CD14-positive monocyte (primary cell): ENCODE results near the gene PKDREJ. TPM values are rescaled to one million over a fixed set of nuclear protein-coding genes. Genes with fewer than 3 reads are reported as not detected.
A peak's percentile ranks its signal among the peaks of the same experiment; 100 is the strongest.

Experiments
- DNase-seq, 3 donors: peaks; one replicate each; pipeline ENCODE4 v3.0.0-alpha.2; 2011 to 2022
- H2AFZ ChIP-seq: 2 replicates; pipeline ENCODE4 v1.6.0; 2012; ENCODE audit warnings: mild to moderate bottlenecking, low read depth, low read length, inconsistent platforms; ENCODE audit not compliant: insufficient read depth, poor library complexity, severe bottlenecking
- H3K27ac ChIP-seq, 2 donors: 1 replicate in 1 of 2; 2 replicates in 1 of 2; pipeline ENCODE4 v1.5.1; 2012 to 2013; ENCODE audit warnings: low read length in 2 of 2, control low read depth in 1 of 2, inconsistent platforms in 1 of 2, low read depth in 1 of 2, mild to moderate bottlenecking in 1 of 2
- H3K27me3 ChIP-seq, 2 donors: one replicate each; pipeline versions ENCODE4 v1.6.0 to v1.6.1; 2011 to 2013; ENCODE audit warnings: low read length in 2 of 2; ENCODE audit not compliant: control insufficient read depth in 2 of 2, insufficient read depth in 2 of 2
- H3K36me3 ChIP-seq, 2 donors: replicated peaks in 1 of 2; 1 replicate in 1 of 2; 2 replicates in 1 of 2; pipeline versions ENCODE4 v1.5.1 to v1.6.1; 2012 to 2013; ENCODE audit warnings: low read length in 2 of 2, control low read depth in 1 of 2, inconsistent platforms in 1 of 2, mild to moderate bottlenecking in 1 of 2; ENCODE audit not compliant: insufficient read depth in 2 of 2, control insufficient read depth in 1 of 2
- H3K4me1 ChIP-seq, 2 donors: 1 replicate in 1 of 2; 2 replicates in 1 of 2; pipeline versions ENCODE4 v1.5.1 to v1.6.1; 2012 to 2013; ENCODE audit warnings: low read length in 2 of 2, control low read depth in 1 of 2, inconsistent platforms in 1 of 2, mild to moderate bottlenecking in 1 of 2, moderate library complexity in 1 of 2; ENCODE audit not compliant: insufficient read depth in 2 of 2, control insufficient read depth in 1 of 2
- H3K4me2 ChIP-seq: replicated peaks from 2 replicates; pipeline ENCODE3; 2012; ENCODE audit warnings: low read length, moderate library complexity, mild to moderate bottlenecking; ENCODE audit not compliant: poor library complexity, severe bottlenecking; ENCODE audit errors: extremely low read depth
- H3K4me3 ChIP-seq, 3 experiments: fragments of 200-600 bp in 1 of 3; sonication (generic) in 1 of 3; replicated peaks in 1 of 3; 1 replicate in 2 of 3; 2 replicates in 1 of 3; pipeline ENCODE4 v1.5.1; 2011 to 2013; ENCODE audit warnings: low read length in 3 of 3, mild to moderate bottlenecking in 3 of 3, control low read depth in 2 of 3, low read depth in 2 of 3, inconsistent platforms in 1 of 3, moderate library complexity in 1 of 3
- H3K79me2 ChIP-seq: 2 replicates; pipeline ENCODE4 v1.6.0; 2012; ENCODE audit warnings: mild to moderate bottlenecking, control low read depth, inconsistent platforms, low read length, moderate library complexity; ENCODE audit not compliant: insufficient read depth
- H3K9ac ChIP-seq: 2 replicates; pipeline ENCODE4 v1.6.0; 2017; ENCODE audit warnings: low read length, mild to moderate bottlenecking; ENCODE audit not compliant: insufficient read depth, poor library complexity, severe bottlenecking
- H3K9me3 ChIP-seq, 2 donors: replicated peaks in 1 of 2; 1 replicate in 1 of 2; 2 replicates in 1 of 2; pipeline versions ENCODE4 v1.5.1 to v1.6.1; 2012 to 2013; ENCODE audit warnings: low read length in 2 of 2, control low read depth in 1 of 2; ENCODE audit not compliant: control insufficient read depth in 1 of 2, insufficient read depth in 1 of 2
- H4K20me1 ChIP-seq: 2 replicates; pipeline ENCODE4 v1.6.0; 2012; ENCODE audit warnings: mild to moderate bottlenecking, low read length, control low read depth, moderate library complexity; ENCODE audit not compliant: insufficient read depth
- H3K27ac Mint-ChIP-seq, 7 donors: one replicate each; pipeline ENCODE4 v1.8.0; 2020; ENCODE audit warnings: mild to moderate bottlenecking in 7 of 7, mixed read lengths in 7 of 7, moderate library complexity in 6 of 7, inconsistent platforms in 2 of 7
- H3K27me3 Mint-ChIP-seq, 3 donors: one replicate each; pipeline ENCODE4 v1.8.0; 2021 to 2022; ENCODE audit warnings: low read depth in 3 of 3, mild to moderate bottlenecking in 3 of 3, mixed read lengths in 3 of 3, moderate library complexity in 3 of 3, inconsistent platforms in 1 of 3
- H3K36me3 Mint-ChIP-seq, 2 donors: one replicate each; pipeline ENCODE4 v1.8.0; 2020; ENCODE audit warnings: mixed read lengths in 2 of 2, inconsistent platforms in 1 of 2, mild to moderate bottlenecking in 1 of 2
- H3K4me1 Mint-ChIP-seq: one replicate; pipeline ENCODE4 v1.8.0; 2020; ENCODE audit warnings: mild to moderate bottlenecking, mixed read lengths
- H3K4me3 Mint-ChIP-seq, 2 donors: one replicate each; pipeline ENCODE4 v1.8.0; 2020; ENCODE audit warnings: mild to moderate bottlenecking in 2 of 2, mixed read lengths in 2 of 2, moderate library complexity in 1 of 2
- H3K9me3 Mint-ChIP-seq, 7 donors: one replicate each; pipeline ENCODE4 v1.8.0; 2020 to 2022; ENCODE audit warnings: mixed read lengths in 7 of 7, mild to moderate bottlenecking in 6 of 7, moderate library complexity in 6 of 7, inconsistent platforms in 2 of 7
- CTCF ChIP-seq: fragments of 200-600 bp; IDR thresholded peaks from one replicate; pipeline ENCODE4 v1.8.0; 2022; ENCODE audit warnings: antibody characterized with exemption, mild to moderate bottlenecking
- WGBS: methylation state at CpG from one replicate; pipeline ENCODE4 v1.1.5; 2013; ENCODE audit warnings: missing lambda C conversion rate; ENCODE audit not compliant: insufficient coverage; 5-methylcytosine and 5-hydroxymethylcytosine counted together
- intact Hi-C, 2 donors: fragments of 100-400 bp; cut with micrococcal nuclease; formaldehyde crosslinking; loops; one replicate each; pipeline versions ENCODE4 v1.15.0 to v1.15.1; 2023
- polyA plus RNA-seq, 3 donors: library from polyadenylated mRNA; depleted of rRNA in 1 of 3; unstranded in 2 of 3; stranded (reverse) in 1 of 3; fragments of 300-500 nt in 2 of 3; fragments of >200 nt in 1 of 3; fragmentation: Illumina TruSeq in 2 of 3; gene quantifications; 1 replicate in 2 of 3; 2 replicates in 1 of 3; pipeline ENCODE4 v1.2.3, GENCODE V29; 2012 to 2021

Gene PKDREJ
- polyA plus RNA-seq, 3 donors, result not detected

- Mint-ChIP-seq H3K9me3 (peaks cover 12 to 29% (median 26%) of the 10 kb centered on the region in 7 donors), H3K4me1 (no peaks in the 10 kb centered on the region), H3K4me3 (no peak overlapping the region), H3K27me3 (peaks cover 0 to 2% (median 0%) of the 10 kb centered on the region in 3 donors), H3K27ac (peak overlapping the region in 2 of 7 donors; percentile 35 to 49), H3K36me3 (peaks cover 80 to 95% of the 10 kb centered on the region in 2 donors)
- no peak for TF ChIP-seq CTCF
- no peak for DNase-seq
- Histone ChIP-seq H3K4me3 (no peak overlapping the region), H3K27me3 (no peaks in the 10 kb centered on the region), H4K20me1 (no peaks in the 10 kb centered on the region), H3K4me2 (no peak overlapping the region), H3K9me3 (peaks cover 5 to 22% of the 10 kb centered on the region in 2 donors), H3K4me1 (no peaks in the 10 kb centered on the region), H3K9ac (no peak overlapping the region), H2AFZ (no peak overlapping the region), H3K36me3 (peaks cover 32 to 72% of the 10 kb centered on the region in 2 donors), H3K79me2 (no peaks in the 10 kb centered on the region), H3K27ac (no peak overlapping the region)
- WGBS, result over 99% methylated on average over 19 of the region's 28 CpGs
- intact Hi-C loops, result no loop called here
These were observed 48.5 kb downstream of the PKDREJ start for GRCh38 chr22:46214616-46215015.

GRCh38 chr22:46214149-46214548 lies 49.0 kb downstream of the PKDREJ start:
- no peaks in the 10 kb centered on the region for H3K4me1 Mint-ChIP-seq
- TF ChIP-seq CTCF, result no peak
- Histone ChIP-seq H3K36me3 (peaks cover 27 to 72% of the 10 kb centered on the region in 2 donors), H3K27ac (no peak overlapping the region), H3K4me3 (no peak overlapping the region), H3K27me3 (no peaks in the 10 kb centered on the region), H3K79me2 (no peaks in the 10 kb centered on the region), H3K4me2 (no peak overlapping the region), H4K20me1 (no peaks in the 10 kb centered on the region), H3K4me1 (no peaks in the 10 kb centered on the region), H3K9me3 (peaks cover 9 to 25% of the 10 kb centered on the region in 2 donors), H2AFZ (no peak overlapping the region), H3K9ac (no peak overlapping the region)
- intact Hi-C loops, result no loop called here
- peaks cover 17 to 34% (median 31%) of the 10 kb centered on the region in 7 donors for H3K9me3 Mint-ChIP-seq
- peak overlapping the region in 1 of 7 donors; percentile 46 for H3K27ac Mint-ChIP-seq
- DNase-seq, result no peak
- peaks cover 80 to 95% of the 10 kb centered on the region in 2 donors for H3K36me3 Mint-ChIP-seq
- 98% methylated on average over 29 of the region's 29 CpGs for WGBS
- peaks cover 0 to 2% (median 0%) of the 10 kb centered on the region in 3 donors for H3K27me3 Mint-ChIP-seq
- no peak overlapping the region for H3K4me3 Mint-ChIP-seq
